Transverse colon (tissue), 4 donors: ENCODE measurements around the gene CRTC3. TPM values are rescaled to one million over a fixed set of nuclear protein-coding genes. Genes with fewer than 3 reads are reported as not detected.

ENCODE experiments used
- DNase-seq: peaks from one replicate; pipeline ENCODE4 v3.0.0-alpha.2; 2019
- H3K27ac ChIP-seq, 4 donors: fragments of 200-600 bp; sonication (generic); 2 replicates each; pipeline ENCODE4 v1.5.1; 2016 to 2018; ENCODE audit warnings: inconsistent platforms in 4 of 4
- H3K27me3 ChIP-seq: fragments of 200-600 bp; sonication (generic); 2 replicates; pipeline ENCODE4 v1.5.1; 2017; ENCODE audit warnings: inconsistent platforms
- H3K36me3 ChIP-seq, 4 donors: fragments of 200-600 bp; sonication (generic); 2 replicates each; pipeline ENCODE4 v1.5.1; 2017 to 2019; ENCODE audit warnings: inconsistent platforms in 4 of 4
- H3K4me1 ChIP-seq, 4 donors: fragments of 200-600 bp; sonication (generic); 2 replicates each; pipeline ENCODE4 v1.5.1; 2017 to 2020; ENCODE audit warnings: inconsistent platforms in 4 of 4
- H3K4me3 ChIP-seq, 4 donors: fragments of 200-600 bp; sonication (generic); 1 replicate in 1 of 4; 2 replicates in 3 of 4; pipeline versions ENCODE4 v1.5.1 to v1.6.1; 2017 to 2019; ENCODE audit warnings: inconsistent platforms in 4 of 4
- H3K9me3 ChIP-seq, 2 donors: fragments of 200-600 bp; sonication (generic); 2 replicates each; pipeline ENCODE4 v1.5.1; 2017 to 2019; ENCODE audit warnings: inconsistent platforms in 2 of 2
- CTCF ChIP-seq, 5 experiments: fragments of 200-600 bp in 3 of 5; fragments of 450-650 bp in 2 of 5; sonication (generic) in 3 of 5; IDR thresholded peaks; 1 replicate in 2 of 5; 2 replicates in 3 of 5; pipeline ENCODE4 v1.5.1; 2016 to 2017; ENCODE audit warnings: antibody characterized with exemption in 5 of 5, inconsistent platforms in 3 of 5, mild to moderate bottlenecking in 2 of 5, moderate library complexity in 1 of 5
- EP300 ChIP-seq: sonication (generic); formaldehyde crosslinking; IDR thresholded peaks from one replicate; pipeline ENCODE4 v1.6.1; 2017; ENCODE audit warnings: antibody characterized with exemption, low read depth
- POLR2A ChIP-seq: fragments of 450-650 bp; IDR thresholded peaks from one replicate; pipeline ENCODE4 v1.6.1; 2016; ENCODE audit warnings: antibody characterized with exemption, mild to moderate bottlenecking, moderate library complexity
- POLR2AphosphoS5 ChIP-seq, 3 donors: sonication (generic); formaldehyde crosslinking; IDR thresholded peaks; one replicate each; pipeline ENCODE4 v1.6.1; 2016; ENCODE audit warnings: antibody characterized with exemption in 3 of 3
- WGBS, 2 donors: methylation state at CpG; one replicate each; pipeline ENCODE4 v1.1.5; 2018; ENCODE audit warnings: low coverage in 1 of 2; 5-methylcytosine and 5-hydroxymethylcytosine counted together
- in situ Hi-C, 4 donors: fragments of 200-750 bp; cut with MboI; loops; one replicate each; pipeline versions ENCODE4 v1.15.0 to v1.15.1; 2017; ENCODE audit warnings: low sequenced_read_pairs in 3 of 4, low pct_ligation_motif_present in 1 of 4, low pct_unique_long_range_greater_than_20kb in 1 of 4
- intact Hi-C: fragments of 100-400 bp; cut with DNase I; formaldehyde crosslinking; loops from one replicate; pipeline ENCODE4 v1.15.1; 2023; ENCODE audit warnings: low total_unique reads
- total RNA-seq, 4 donors: library from RNA; depleted of rRNA; stranded (reverse); fragments of >200 nt; gene quantifications; one replicate each; pipeline ENCODE4 v1.1.0, GENCODE V29; 2016

CRTC3 gene
- total RNA-seq, 4 donors from 2014 or later: 23.0 to 35.9 (median 24.1) TPM

GRCh38 chr15:90644526-90644925 lies 114.8 kb downstream of the CRTC3 start:
- TF ChIP-seq POLR2AphosphoS5 (IDR thresholded peaks at IDR 0.05) (no peak), CTCF (IDR thresholded peaks at IDR 0.05) (no peak), EP300 (no peak), POLR2A (no peak)
- 66 to 88% methylated on average over 2 to 8 of the region's 8 CpGs for WGBS, 2 donors
- H3K4me3 ChIP-seq: no peak overlapping the region
- no peaks in the 10 kb centered on the region for H3K9me3 ChIP-seq
- in situ Hi-C loops: loop anchor here in 2 of 4 donors (10.0 kb wide), 2 partner anchors 50 to 240 kb away; partner anchors contain the start of gene FES (in 1 of the 2)
- DNase-seq: no peak
- H3K4me1 ChIP-seq: peaks cover 0 to 17% (median 9%) of the 10 kb centered on the region in 4 donors
- H3K36me3 ChIP-seq: peaks cover 0 to 24% (median 11%) of the 10 kb centered on the region in 4 donors
- H3K27ac ChIP-seq: no peak overlapping the region
- no peaks in the 10 kb centered on the region for H3K27me3 ChIP-seq
- intact Hi-C loops: no loop called here

- in situ Hi-C loops (loop anchor here in 3 of 4 donors (5.0 to 10.0 kb wide), 3 partner anchors 50 to 242 kb away; partner anchors contain the start of gene FES (in 1 of the 3)), intact Hi-C loops (no loop called here)
- Histone ChIP-seq H3K36me3 (peaks cover 0 to 24% (median 9%) of the 10 kb centered on the region in 4 donors), H3K27me3 (no peaks in the 10 kb centered on the region), H3K9me3 (no peaks in the 10 kb centered on the region), H3K4me3 (no peak overlapping the region), H3K4me1 (peaks cover 0 to 17% (median 9%) of the 10 kb centered on the region in 4 donors), H3K27ac (no peak overlapping the region)
- 88 to 100% methylated on average over 1 to 9 of the region's 9 CpGs for WGBS, 2 donors
- no peak for DNase-seq
- no peak for TF ChIP-seq POLR2A
- no peak for TF ChIP-seq POLR2AphosphoS5 (IDR thresholded peaks at IDR 0.05)
- TF ChIP-seq EP300: no peak
- no peak for TF ChIP-seq CTCF (IDR thresholded peaks at IDR 0.05)
These were observed 115.4 kb downstream of the CRTC3 start for GRCh38 chr15:90644952-90645725.

- WGBS, 2 donors: 73 to 92% methylated on average over 7 to 23 of the region's 23 CpGs
- Histone ChIP-seq H3K36me3 (peaks cover 0 to 18% (median 8%) of the 10 kb centered on the region in 4 donors), H3K27me3 (no peaks in the 10 kb centered on the region), H3K4me3 (no peak overlapping the region), H3K9me3 (no peaks in the 10 kb centered on the region), H3K27ac (no peak overlapping the region), H3K4me1 (peaks cover 0 to 17% (median 9%) of the 10 kb centered on the region in 4 donors)
- no peak for DNase-seq
- TF ChIP-seq EP300 (no peak), POLR2AphosphoS5 (IDR thresholded peaks at IDR 0.05) (no peak), CTCF (IDR thresholded peaks at IDR 0.05) (no peak), POLR2A (no peak)
- intact Hi-C loops: no loop called here
- in situ Hi-C loops: loop anchor here in 3 of 4 donors (5.0 to 10.0 kb wide), 3 partner anchors 49 to 241 kb away; partner anchors contain the start of gene FES (in 1 of the 3)
These were observed 116.3 kb downstream of the CRTC3 start for GRCh38 chr15:90645873-90646575.

- in situ Hi-C loops (loop anchor here in 3 of 4 donors (5.0 to 10.0 kb wide), 3 partner anchors 48 to 241 kb away; partner anchors contain the start of gene FES (in 1 of the 3)), intact Hi-C loops (no loop called here)
- H3K4me3 ChIP-seq: no peak overlapping the region
- peaks cover 0 to 17% (median 9%) of the 10 kb centered on the region in 4 donors for H3K4me1 ChIP-seq
- TF ChIP-seq EP300 (no peak), CTCF (IDR thresholded peaks at IDR 0.05) (no peak), POLR2AphosphoS5 (IDR thresholded peaks at IDR 0.05) (no peak), POLR2A (no peak)
- 67 to 75% methylated on average over 2 to 6 of the region's 6 CpGs for WGBS, 2 donors
- DNase-seq: no peak
- no peaks in the 10 kb centered on the region for H3K9me3 ChIP-seq
- peaks cover 0 to 13% (median 5%) of the 10 kb centered on the region in 4 donors for H3K36me3 ChIP-seq
- no peaks in the 10 kb centered on the region for H3K27me3 ChIP-seq
- no peak overlapping the region for H3K27ac ChIP-seq
These were observed 117.1 kb downstream of the CRTC3 start for GRCh38 chr15:90646662-90647305.
